Natural killer cell treated with Interleukin-12 subunit alpha and Interleukin-12 subunit beta and Interleukin-15 and Interleukin-18, amount 100 ng/mL, for 72 hours (primary cell): Measurements from ENCODE around the gene SNAI1. TPM values are rescaled to one million over a fixed set of nuclear protein-coding genes. Genes with fewer than 3 reads are reported as not detected.
"Not testable (repeated sequence)": the region's sequence is repeated elsewhere in the genome, so short reads cannot be mapped to it uniquely, and the experiment has no call there.

ENCODE experiments used
- ATAC-seq, 2 donors: fragments of 150-1000 bp; cut with Tn5 transposase in 1 of 2; sonication (Bioruptor Pico), chemical (Tn5 transposase) in 1 of 2; 2 replicates each; pipeline ENCODE4 v1.10.0; 2021
- DNase-seq: peaks from one replicate; pipeline ENCODE4 v3.0.0; 2022; ENCODE audit warnings: low spot score
- H3K27ac Mint-ChIP-seq, 2 donors: 1 replicate in 1 of 2; 2 replicates in 1 of 2; pipeline ENCODE4 v1.8.0; 2022; ENCODE audit warnings: mixed read lengths in 2 of 2, mild to moderate bottlenecking in 1 of 2, moderate library complexity in 1 of 2
- H3K27me3 Mint-ChIP-seq, 2 donors: 1 replicate in 1 of 2; 2 replicates in 1 of 2; pipeline ENCODE4 v1.8.0; 2022; ENCODE audit warnings: mixed read lengths in 2 of 2
- H3K36me3 Mint-ChIP-seq: one replicate; pipeline ENCODE4 v1.8.0; 2022; ENCODE audit warnings: mixed read lengths
- H3K4me1 Mint-ChIP-seq, 2 donors: 1 replicate in 1 of 2; 2 replicates in 1 of 2; pipeline ENCODE4 v1.8.0; 2022; ENCODE audit warnings: low read depth in 2 of 2, mixed read lengths in 2 of 2, mild to moderate bottlenecking in 1 of 2
- H3K4me3 Mint-ChIP-seq: one replicate; pipeline ENCODE4 v1.8.0; 2022; ENCODE audit warnings: mixed read lengths
- H3K9me3 Mint-ChIP-seq: 2 replicates; pipeline ENCODE4 v1.8.0; 2022; ENCODE audit warnings: mixed read lengths
- total RNA-seq, 2 donors: library from RNA; stranded (reverse); gene quantifications; one replicate each; pipeline ENCODE4 v1.2.3, GENCODE V29; 2022

The SNAI1 gene
- total RNA-seq, 2 donors from 2014 or later, result 0.71 to 1.3 TPM

DNA sequence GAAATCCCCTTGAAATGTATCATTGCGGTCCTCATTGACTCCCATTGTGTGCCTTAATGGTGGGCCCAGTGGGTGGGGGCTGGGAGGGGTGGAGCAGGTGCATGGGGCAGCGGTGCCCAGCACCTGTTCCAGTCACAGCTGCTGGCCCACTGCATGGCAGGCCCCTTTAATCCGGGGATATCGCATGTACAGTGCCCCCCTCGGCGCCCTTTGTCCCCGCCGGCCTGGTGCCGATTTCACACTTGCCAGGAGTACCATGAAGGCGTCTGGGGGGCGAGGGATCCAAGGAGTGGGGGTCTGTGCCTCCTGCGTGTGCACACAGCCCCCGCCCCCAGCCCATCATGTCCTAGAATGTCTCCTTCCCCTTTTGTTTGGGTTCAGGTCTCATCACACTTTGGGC, 2.8 kb downstream of the SNAI1 start:
- H3K4me1 Mint-ChIP-seq, result peaks cover 6 to 13% of the 10 kb centered on the region in 2 donors
- DNase-seq (no peak), ATAC-seq (no peak)
- H3K4me3 Mint-ChIP-seq, result no peak overlapping the region
- no peaks in the 10 kb centered on the region for H3K9me3 Mint-ChIP-seq
- no peaks in the 10 kb centered on the region for H3K36me3 Mint-ChIP-seq
- H3K27ac Mint-ChIP-seq, result no peak overlapping the region
- peaks cover 0 to 8% of the 10 kb centered on the region in 2 donors for H3K27me3 Mint-ChIP-seq

GRCh38 chr20:49986049-49986448, 3.3 kb downstream of the SNAI1 start:
- Mint-ChIP-seq H3K4me3 (no peak overlapping the region), H3K9me3 (no peaks in the 10 kb centered on the region), H3K27me3 (peaks cover 0 to 6% of the 10 kb centered on the region in 2 donors), H3K27ac (no peak overlapping the region), H3K4me1 (peaks cover 6 to 13% of the 10 kb centered on the region in 2 donors), H3K36me3 (no peaks in the 10 kb centered on the region)
- DNase-seq (no peak), ATAC-seq (no peak)

GRCh38 chr20:49987015-49987867, 4.5 kb downstream of the SNAI1 start:
- no peak for DNase-seq
- Mint-ChIP-seq H3K36me3 (no peaks in the 10 kb centered on the region), H3K4me1 (peaks cover under 1 to 10% of the 10 kb centered on the region in 2 donors), H3K27ac (no peak overlapping the region), H3K27me3 (peaks cover 0 to 6% of the 10 kb centered on the region in 2 donors), H3K4me3 (no peak overlapping the region), H3K9me3 (no peaks in the 10 kb centered on the region)
- no peak for ATAC-seq

GRCh38 chr20:49987868-49988690, 5.3 kb downstream of the SNAI1 start:
- Mint-ChIP-seq H3K27ac (no peak overlapping the region), H3K4me1 (peaks cover 0 to 6% of the 10 kb centered on the region in 2 donors), H3K27me3 (peaks cover 0 to 6% of the 10 kb centered on the region in 2 donors), H3K9me3 (no peaks in the 10 kb centered on the region), H3K36me3 (no peaks in the 10 kb centered on the region), H3K4me3 (no peak overlapping the region)
- DNase-seq (no peak), ATAC-seq (no peak)

DNA sequence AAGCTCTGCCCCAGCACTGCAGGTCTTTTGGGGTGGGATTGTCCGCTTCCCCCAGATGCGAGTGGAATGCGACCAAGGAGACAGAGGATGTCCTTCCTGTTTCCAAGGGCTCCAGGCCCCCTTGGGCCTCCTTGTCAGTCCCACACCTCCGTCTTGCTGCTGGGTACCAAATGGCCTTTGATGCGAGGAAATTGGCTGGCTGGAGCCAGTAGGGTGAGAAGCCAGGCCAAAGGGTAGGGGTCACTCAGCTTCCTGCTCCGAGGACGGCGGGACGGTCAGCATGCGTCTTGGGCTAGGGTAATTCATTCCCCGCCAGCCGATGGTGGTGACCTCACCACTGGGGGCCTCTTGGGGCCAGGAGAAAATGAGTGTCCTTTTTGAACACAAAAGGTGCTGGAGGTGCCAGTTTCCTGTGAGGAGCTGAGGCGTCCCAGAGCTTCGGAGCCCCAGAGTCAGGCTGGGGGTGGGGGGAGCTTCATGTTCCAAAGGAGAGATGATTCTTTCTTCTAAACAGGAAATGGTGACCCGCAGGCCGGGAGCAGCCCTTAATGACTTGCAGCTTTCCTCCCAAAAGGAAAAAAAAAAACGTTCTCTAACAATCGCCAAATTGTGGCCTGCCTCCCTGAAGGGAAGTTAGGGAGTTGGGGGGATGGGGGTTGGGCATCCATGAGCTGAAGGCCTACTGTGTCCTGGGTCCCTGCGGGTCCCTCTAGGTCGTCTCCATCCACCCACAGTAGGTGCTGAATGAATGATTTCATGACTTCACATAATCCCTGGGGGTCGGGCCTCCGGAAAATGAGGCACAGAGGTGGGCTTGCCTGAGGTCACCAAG, 6.7 kb downstream of the SNAI1 start:
- no peaks in the 10 kb centered on the region for H3K9me3 Mint-ChIP-seq
- no peaks in the 10 kb centered on the region for H3K36me3 Mint-ChIP-seq
- H3K27ac Mint-ChIP-seq, result no peak overlapping the region
- H3K27me3 Mint-ChIP-seq, result peaks cover 0 to 4% of the 10 kb centered on the region in 2 donors
- H3K4me1 Mint-ChIP-seq, result no peaks in the 10 kb centered on the region
- no peak for DNase-seq
- no peak for ATAC-seq
- no peak overlapping the region for H3K4me3 Mint-ChIP-seq

- DNase-seq (no peak), ATAC-seq (no peak)
- Mint-ChIP-seq H3K4me3 (no peak overlapping the region), H3K4me1 (no peaks in the 10 kb centered on the region), H3K9me3 (no peaks in the 10 kb centered on the region), H3K27ac (no peak overlapping the region), H3K27me3 (peaks cover 0 to 4% of the 10 kb centered on the region in 2 donors), H3K36me3 (no peaks in the 10 kb centered on the region)
These were observed 7.5 kb downstream of the SNAI1 start for GRCh38 chr20:49990271-49990720.

DNA sequence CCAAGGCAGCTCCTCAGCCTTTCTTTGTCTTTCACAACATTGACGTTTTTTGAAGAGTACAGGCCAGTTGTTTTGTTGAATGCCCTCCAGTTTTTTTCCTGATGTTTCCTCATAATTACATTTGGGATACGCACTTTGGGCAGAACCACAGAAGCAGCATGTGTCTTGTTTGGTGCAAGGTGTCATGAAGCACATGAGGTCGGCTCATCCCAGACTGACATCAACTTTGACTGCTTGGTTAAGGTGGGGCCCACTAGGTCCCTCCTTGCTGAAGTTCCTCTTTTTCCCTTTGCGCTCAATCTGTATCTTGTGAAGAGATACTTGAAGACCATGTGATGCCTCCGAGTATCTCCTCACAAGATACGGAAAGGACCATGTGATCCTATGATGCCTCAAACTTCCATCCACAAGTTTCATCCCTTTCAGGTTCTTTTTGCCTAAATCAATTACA, 10.5 kb downstream of the SNAI1 start:
- no peak for DNase-seq
- Mint-ChIP-seq H3K9me3 (no peaks in the 10 kb centered on the region), H3K36me3 (no peaks in the 10 kb centered on the region), H3K4me1 (no peaks in the 10 kb centered on the region), H3K4me3 (no peak overlapping the region), H3K27me3 (peaks cover 0 to 7% of the 10 kb centered on the region in 2 donors), H3K27ac (no peak overlapping the region)
- no peak for ATAC-seq

DNA sequence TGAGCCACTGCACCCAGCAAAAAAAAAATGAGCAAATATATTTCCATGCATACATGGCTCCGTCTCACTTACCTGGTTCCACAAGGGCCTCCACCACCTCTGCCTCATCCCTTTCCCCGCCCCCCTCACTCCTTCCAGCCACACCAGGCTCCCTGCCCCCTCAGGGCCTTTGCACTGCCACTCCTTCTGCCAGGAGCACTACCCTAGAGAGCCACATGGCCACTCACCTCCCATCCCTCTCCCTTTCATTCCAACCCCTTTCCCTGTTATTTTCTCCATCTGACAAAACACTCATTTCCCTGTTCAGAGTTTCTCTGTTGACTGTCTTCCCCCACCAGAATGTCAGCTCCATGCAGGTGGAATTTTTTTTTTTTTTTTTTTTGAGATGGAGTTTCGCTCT, 12.8 kb downstream of the SNAI1 start:
- H3K27ac Mint-ChIP-seq, result no peak overlapping the region
- H3K36me3 Mint-ChIP-seq, result no peaks in the 10 kb centered on the region
- DNase-seq (no peak), ATAC-seq (no peak)
- no peak overlapping the region for H3K4me3 Mint-ChIP-seq
- H3K27me3 Mint-ChIP-seq, result peaks cover 0 to 3% of the 10 kb centered on the region in 2 donors
- no peaks in the 10 kb centered on the region for H3K4me1 Mint-ChIP-seq
- H3K9me3 Mint-ChIP-seq, result no peaks in the 10 kb centered on the region

- H3K27me3 Mint-ChIP-seq, result not testable (repeated sequence)
These were observed 15.9 kb downstream of the SNAI1 start for GRCh38 chr20:49998478-49999188.

GRCh38 chr20:49999329-49999728, 16.5 kb downstream of the SNAI1 start:
- no peaks in the 10 kb centered on the region for H3K36me3 Mint-ChIP-seq
- peaks cover 0 to 6% of the 10 kb centered on the region in 2 donors for H3K27me3 Mint-ChIP-seq
- H3K9me3 Mint-ChIP-seq, result no peaks in the 10 kb centered on the region
- no peak overlapping the region for H3K4me3 Mint-ChIP-seq
- H3K4me1 Mint-ChIP-seq, result peaks cover 4 to 6% of the 10 kb centered on the region in 2 donors
- ATAC-seq (no peak), DNase-seq (no peak)
- no peak overlapping the region for H3K27ac Mint-ChIP-seq

More at GRCh38 chr20:49998478-49999188, 15.9 kb downstream of the SNAI1 start:
- H3K4me1 Mint-ChIP-seq, H3K36me3 Mint-ChIP-seq, DNase-seq, H3K27ac Mint-ChIP-seq, H3K9me3 Mint-ChIP-seq, H3K4me3 Mint-ChIP-seq, ATAC-seq: not testable (repeated sequence)

DNA sequence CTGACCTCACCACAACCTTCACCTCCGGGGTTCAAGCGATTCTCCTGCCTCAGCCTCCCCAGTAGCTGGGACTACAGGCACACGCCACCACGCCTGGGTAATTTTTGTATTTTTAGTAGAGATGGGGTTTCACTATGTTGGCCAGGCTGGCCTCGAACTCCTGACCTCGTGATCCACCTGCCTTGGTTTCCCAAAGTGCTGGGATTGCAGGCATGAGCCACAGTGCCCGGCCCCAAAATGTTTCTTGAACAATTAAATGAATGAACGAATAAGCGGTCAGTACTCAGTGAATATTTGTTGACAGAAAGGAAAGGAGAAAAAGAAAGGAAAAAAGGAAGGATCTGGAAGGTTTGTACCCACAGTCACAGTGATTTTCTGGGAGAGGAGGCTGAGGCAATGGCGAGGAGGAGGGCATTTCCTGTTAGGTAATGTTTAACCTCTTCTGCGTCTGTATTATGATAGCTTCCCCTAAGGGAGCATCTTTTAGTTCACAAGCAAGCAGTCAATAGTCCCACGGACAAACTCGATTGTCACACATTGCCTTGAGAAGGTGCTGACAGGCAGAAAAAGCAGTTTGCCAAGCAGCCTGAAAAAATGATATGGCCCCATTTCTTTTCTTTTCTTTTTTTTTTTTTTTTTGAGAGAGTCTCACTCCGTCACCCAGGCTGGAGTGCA, 17.9 kb downstream of the SNAI1 start:
- H3K9me3 Mint-ChIP-seq, DNase-seq: not testable (repeated sequence)

DNA sequence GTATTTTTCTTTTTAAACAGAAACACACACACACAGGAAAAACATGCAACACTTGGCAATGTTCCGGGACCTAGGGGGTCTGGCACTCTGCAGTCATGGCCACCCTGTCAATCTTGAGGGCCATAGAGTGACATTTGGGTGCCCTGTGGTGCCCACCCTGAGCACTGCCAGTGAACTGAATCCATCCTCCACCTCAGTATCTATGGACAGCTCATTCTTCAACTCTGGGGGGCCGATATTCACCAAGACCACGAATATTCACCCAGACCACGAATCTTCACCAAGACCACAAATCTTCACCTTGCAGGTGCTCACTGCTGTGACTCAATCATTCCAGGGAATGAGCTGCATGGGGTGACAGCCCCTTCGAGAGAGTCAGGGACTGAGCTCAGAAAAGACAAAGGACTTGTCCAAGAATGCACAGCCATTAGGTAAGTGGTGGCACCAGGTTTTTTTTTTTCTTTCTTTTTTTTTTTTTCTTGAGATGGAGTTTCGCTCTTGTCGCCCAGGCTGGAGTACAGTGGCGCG, 19.1 kb downstream of the SNAI1 start:
- H3K27ac Mint-ChIP-seq, result no peak overlapping the region
- no peaks in the 10 kb centered on the region for H3K36me3 Mint-ChIP-seq
- H3K4me1 Mint-ChIP-seq, result peaks cover 12 to 14% of the 10 kb centered on the region in 2 donors
- DNase-seq (no peak), ATAC-seq (no peak)
- peaks cover 0 to 6% of the 10 kb centered on the region in 2 donors for H3K27me3 Mint-ChIP-seq
- no peak overlapping the region for H3K4me3 Mint-ChIP-seq
- H3K9me3 Mint-ChIP-seq, result no peaks in the 10 kb centered on the region

More for the DNA sequence above, 17.9 kb downstream of the SNAI1 start:
- not testable (repeated sequence) for H3K4me3 Mint-ChIP-seq, H3K36me3 Mint-ChIP-seq, ATAC-seq, H3K27me3 Mint-ChIP-seq, H3K27ac Mint-ChIP-seq
- peaks cover 11 to 13% of the 10 kb centered on the region in 2 donors for H3K4me1 Mint-ChIP-seq
